Stimulated activated CD4-positive, alpha-beta T cell treated with anti-CD3 and anti-CD28 coated beads, Interleukin-2, amount 100 ng/mL, for 48 hours (primary cell): ENCODE results near the gene TSNAX.
"Not testable (repeated sequence)": the region's sequence is repeated elsewhere in the genome, so short reads cannot be mapped to it uniquely, and the experiment has no call there.

Experiments
- DNase-seq, 2 donors: peaks; one replicate each; pipeline ENCODE4 v3.0.0-alpha.2; 2020

Gene TSNAX

GRCh38 chr1:231564373-231564772, 35.9 kb downstream of the TSNAX start:
- DNase-seq: no peak

GRCh38 chr1:231566496-231566895, 38.0 kb downstream of the TSNAX start:
- DNase-seq: no peak

GRCh38 chr1:231570262-231570661, 41.8 kb downstream of the TSNAX start:
- DNase-seq: not testable (repeated sequence)

- no peak for DNase-seq
These were observed 43.4 kb downstream of the TSNAX start for GRCh38 chr1:231571904-231572303.

- no peak for DNase-seq
These were observed 47.0 kb downstream of the TSNAX start for GRCh38 chr1:231575472-231575871.

- no peak for DNase-seq
These were observed 48.6 kb downstream of the TSNAX start for GRCh38 chr1:231576804-231577718.

GRCh38 chr1:231580874-231581273, 52.4 kb downstream of the TSNAX start:
- no peak for DNase-seq

- DNase-seq: no peak
These were observed 53.4 kb downstream of the TSNAX start for GRCh38 chr1:231581859-231582258.

- DNase-seq: no peak
These were observed 54.9 kb downstream of the TSNAX start for GRCh38 chr1:231583376-231583775.

- no peak for DNase-seq
These were observed 55.6 kb downstream of the TSNAX start for GRCh38 chr1:231584117-231584516.

GRCh38 chr1:231584921-231585320, 56.5 kb downstream of the TSNAX start:
- DNase-seq: no peak

GRCh38 chr1:231590453-231591198, 62.2 kb downstream of the TSNAX start:
- DNase-seq: peak in 1 of 2 donors; percentile 18

GRCh38 chr1:231591466-231591865, 63.0 kb downstream of the TSNAX start:
- DNase-seq: no peak

GRCh38 chr1:231592809-231593208, 64.3 kb downstream of the TSNAX start:
- DNase-seq: no peak

- DNase-seq: not testable (repeated sequence)
These were observed 64.8 kb downstream of the TSNAX start for GRCh38 chr1:231593264-231593663.

GRCh38 chr1:231594123-231594522, 65.7 kb downstream of the TSNAX start:
- DNase-seq: no peak

GRCh38 chr1:231594749-231595148, 66.3 kb downstream of the TSNAX start:
- no peak for DNase-seq

GRCh38 chr1:231596337-231596791, 67.9 kb downstream of the TSNAX start:
- no peak for DNase-seq

GRCh38 chr1:231597971-231598370, 69.5 kb downstream of the TSNAX start:
- no peak for DNase-seq

- no peak for DNase-seq
These were observed 72.0 kb downstream of the TSNAX start for GRCh38 chr1:231600458-231600976.

- DNase-seq: no peak
These were observed 73.6 kb downstream of the TSNAX start for GRCh38 chr1:231601824-231602672.

GRCh38 chr1:231602673-231602984, 74.2 kb downstream of the TSNAX start:
- no peak for DNase-seq
